GM21576 (cell line): ENCODE data around the gene CDT1.

ENCODE experiments used
- ATAC-seq: cut with Tn5 transposase; IDR thresholded peaks from one replicate; pipeline ENCODE4 v1.9.1; 2021; ENCODE audit warnings: mild to moderate bottlenecking, moderate library complexity; ENCODE audit not compliant: unreplicated experiment

CDT1 gene

DNA sequence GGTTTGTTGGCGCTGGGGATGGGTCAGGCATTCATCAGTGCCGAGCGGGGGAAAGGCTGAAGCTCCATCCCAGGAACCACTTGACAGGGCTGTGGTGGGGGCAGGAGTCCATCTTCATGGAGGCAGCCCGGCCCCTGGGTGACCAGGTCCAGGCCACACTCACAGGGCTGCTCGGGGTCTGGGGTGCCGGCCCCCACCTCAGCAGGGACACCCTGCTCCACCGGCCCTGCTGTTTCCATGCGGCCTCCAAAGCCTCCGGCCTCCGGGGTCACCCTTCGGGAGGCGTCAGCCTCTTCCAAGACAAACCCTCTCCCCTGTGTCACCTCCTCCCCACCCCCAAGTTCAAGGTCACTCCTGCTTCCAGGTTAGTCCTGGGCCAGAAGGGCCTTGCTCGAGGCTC lies 31.1 kb downstream of the CDT1 start:
- ATAC-seq, result no peak

DNA sequence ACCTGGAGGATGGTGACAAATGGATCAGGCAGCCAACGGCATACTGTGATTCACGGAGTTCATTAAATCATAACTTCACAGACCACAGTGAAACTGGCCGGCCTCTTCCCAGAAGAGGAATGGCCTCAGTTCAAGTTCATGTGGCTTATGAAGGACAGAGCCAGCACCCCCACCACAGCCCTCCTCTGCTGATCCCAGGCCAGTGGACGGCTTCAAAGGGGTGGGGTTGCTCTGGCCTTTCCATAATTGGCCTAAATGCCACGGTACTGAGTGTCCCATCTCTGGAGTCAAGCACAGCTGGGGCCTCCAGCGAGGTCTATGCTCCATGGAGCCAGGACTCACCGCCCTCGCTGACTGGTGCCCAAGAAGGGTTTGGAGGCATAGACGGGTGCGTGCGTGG lies 31.8 kb downstream of the CDT1 start:
- no peak for ATAC-seq

DNA sequence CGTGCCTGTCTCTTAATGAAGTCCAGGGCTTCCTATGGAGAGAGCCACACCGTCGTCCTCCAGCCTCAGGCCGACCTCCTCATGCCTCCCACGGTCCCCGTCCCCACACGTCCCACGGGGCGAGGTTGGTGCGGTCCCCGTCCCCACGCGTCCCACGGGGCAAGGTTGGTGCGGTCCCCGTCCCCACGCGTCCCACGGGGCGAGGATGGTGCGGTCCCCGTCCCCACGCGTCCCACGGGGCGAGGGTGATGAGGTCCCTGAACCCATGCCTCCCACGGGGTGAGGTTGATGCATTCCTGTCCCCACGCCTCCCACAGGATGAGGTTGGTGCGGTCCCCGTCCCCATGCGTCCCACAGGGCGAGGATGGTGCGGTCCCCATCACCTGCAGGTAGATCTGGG lies 32.2 kb downstream of the CDT1 start:
- no peak for ATAC-seq

DNA sequence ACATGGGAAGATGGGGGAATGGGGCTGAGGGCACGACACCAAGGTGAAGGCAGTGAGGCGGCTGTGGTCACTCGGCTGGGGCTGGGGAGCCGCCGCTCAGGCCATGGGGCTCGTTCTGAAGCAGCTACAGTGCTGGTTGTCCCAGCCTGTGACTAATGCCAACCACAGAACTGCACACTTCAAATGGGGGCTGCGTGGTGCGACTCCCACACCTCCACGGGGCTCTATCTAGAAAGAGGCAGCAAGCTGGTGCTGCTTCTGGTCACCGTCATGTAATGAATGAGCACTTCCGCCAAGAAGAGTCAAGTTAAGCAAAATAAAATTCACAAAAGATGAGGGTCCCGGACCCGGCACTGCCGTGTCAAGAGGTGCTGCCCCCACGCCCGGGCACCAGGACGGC lies 33.2 kb downstream of the CDT1 start:
- ATAC-seq, result no peak

DNA sequence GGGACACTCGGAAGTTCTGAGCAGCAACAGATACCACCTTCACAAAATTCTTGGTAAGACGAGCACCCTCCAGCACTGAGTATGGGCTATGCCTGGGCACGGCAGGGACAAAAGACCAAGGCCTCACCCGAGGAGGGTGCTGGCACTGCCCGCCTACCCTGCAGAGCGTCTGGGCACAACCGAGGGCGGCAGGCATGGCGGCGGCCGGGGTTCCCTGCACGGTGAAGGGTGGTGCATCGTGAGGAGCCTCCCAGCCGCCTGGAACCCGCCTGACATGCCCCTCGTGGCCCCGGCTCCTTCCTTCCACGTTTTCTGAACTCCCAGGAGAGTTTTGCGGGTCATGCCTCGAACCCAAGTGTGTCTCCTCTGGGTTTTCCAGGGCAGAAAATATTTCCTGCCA lies 34.2 kb downstream of the CDT1 start:
- no peak for ATAC-seq

DNA sequence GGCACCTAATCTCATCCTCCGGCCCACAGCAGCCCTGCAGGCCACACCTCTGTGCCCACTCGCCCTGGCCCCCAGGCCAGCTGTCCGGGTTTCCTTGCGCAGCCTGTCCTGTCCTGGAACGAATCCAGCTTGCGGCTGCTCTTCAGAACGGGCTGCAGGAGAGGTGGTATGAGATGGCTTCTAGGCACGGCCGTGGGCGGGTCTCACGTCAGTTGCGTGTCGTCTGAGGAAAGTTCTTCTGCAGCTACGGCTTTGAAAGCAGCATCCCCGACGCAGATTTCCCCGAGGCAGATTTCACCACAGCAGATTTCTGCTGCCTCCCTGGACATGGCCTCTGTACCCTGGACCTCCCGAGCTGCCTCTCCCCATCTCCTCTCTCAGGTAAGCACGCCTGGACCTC lies 35.0 kb downstream of the CDT1 start:
- ATAC-seq, result no peak

DNA sequence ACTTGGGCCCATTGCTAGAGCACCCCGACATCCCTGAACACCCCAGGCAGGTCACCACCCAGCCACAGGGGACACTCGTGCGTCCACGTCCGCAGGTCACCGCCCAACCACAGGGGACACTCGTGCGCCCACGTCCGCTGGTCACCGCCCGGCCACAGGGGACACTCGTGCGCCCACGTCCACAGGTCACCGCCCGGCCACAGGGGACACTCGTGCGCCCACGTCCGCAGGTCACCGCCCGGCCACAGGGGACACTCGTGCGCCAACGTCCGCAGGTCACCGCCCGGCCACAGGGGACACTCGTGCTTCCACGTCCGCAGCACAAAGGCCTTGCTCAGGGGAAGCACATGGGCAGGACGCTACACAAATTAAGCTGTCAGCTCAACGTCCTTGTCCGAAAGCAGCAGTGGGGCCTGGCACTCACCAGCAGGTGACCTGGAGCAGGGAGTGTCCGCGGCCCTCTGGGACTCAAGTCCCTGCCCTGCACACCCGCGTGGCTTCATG lies 35.5 kb downstream of the CDT1 start:
- ATAC-seq, result no peak

DNA sequence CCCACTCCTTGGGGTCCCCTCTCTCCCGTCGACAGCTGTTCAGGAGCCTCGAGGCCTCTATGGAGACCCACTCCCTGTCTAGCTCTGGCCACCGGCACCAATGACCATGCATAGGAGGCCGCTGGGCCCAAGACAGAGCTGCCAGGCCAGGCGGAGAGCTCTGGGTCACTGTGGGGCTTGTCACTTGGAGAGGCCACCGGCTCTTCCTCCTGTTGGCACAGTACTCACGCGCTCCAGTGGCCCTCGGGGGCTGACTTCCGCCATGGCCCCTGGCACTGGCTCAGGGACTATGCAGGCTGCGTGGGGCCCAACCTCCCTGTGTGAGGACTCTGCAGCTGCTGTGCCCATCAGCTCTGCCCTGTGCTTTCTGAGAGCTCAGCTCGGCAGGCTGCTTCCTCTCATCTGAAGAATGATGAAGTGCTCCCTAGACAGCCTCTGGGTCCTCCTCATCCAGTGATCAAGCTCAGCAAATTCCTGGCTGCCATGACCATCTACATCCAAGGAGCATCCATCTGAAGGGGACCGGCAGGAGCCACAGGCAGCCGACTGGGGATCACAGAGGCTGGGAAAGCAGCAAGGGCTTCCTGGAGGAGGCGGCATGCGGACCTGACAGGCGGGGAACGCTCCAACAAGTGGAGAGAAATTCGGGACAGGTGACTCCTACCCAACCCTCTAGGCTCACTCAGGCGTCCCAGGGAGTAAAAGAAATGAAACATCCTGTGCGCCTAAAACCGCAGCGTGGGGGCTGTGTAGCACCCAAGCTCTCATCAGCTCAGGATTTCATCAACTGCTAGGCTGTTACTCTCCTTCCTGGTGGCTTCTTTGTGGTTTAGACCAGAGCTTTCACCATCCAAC lies 36.4 kb downstream of the CDT1 start:
- ATAC-seq, result no peak

DNA sequence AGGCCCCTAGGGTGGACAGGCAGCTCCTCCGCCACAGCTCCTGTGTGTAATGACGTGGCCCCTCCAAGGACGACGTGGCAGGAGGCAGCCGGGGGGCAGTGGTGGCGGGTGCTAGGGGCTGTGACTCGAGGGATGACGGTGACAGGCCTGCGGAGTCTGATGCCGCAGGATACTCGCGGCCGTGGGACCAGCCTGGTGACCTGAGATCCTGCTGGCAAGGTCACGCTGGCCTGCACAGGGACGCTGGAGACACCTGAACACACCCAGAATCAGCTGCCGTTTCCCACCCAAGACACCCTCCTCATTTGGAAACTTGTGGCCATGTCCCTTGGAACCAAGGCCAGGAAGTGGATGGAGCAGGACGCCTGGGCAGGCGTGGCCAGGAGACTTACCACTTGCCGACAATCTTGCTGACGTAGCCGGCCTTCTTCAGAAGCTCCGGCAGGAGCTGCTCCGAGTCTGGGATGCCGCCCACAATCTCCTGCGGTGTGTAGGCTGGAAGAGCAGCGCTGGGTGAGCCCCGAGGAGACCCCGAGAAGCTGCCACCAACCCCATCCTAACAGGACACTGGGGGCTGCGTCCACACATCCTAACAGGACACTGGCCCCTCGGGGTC lies 37.1 kb downstream of the CDT1 start:
- ATAC-seq, result no peak

DNA sequence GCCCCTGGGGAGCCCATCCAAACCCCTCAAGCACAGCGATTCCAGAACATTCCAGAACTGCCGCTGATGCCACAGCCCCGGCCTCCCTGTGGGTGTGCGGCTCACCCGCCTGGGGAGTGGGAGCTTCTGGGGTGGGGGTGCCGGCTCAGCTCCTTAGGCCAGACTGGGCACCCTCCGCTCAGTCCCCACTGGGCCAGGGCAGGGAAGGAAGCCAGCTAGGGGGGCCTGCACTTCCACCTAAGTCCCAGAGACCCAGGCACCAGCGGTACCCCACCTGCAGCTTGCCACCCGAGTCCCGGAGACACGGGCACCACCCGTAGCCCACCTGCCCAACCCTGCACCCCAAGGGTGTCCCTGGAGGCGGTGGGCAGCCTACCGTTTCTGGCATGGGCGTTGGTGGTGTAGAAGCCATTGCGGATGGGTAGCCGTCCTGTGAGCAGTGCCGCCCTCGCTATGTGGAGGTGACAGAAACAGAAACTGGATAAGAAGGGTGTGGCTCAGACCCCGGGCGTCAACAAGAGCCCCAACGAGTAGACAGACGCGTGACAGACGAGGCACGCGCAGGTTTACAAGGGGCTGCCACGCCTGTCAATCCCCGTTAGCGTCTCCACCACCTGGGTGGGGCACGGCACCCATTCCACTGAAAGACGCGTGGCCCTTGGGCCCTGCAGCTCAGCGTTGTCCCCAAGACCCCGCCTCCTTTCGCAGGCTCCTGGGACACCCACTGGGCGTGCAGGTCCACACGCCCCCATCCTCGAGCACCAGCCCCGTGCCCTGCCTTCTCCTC lies 38.1 kb downstream of the CDT1 start:
- no peak for ATAC-seq

DNA sequence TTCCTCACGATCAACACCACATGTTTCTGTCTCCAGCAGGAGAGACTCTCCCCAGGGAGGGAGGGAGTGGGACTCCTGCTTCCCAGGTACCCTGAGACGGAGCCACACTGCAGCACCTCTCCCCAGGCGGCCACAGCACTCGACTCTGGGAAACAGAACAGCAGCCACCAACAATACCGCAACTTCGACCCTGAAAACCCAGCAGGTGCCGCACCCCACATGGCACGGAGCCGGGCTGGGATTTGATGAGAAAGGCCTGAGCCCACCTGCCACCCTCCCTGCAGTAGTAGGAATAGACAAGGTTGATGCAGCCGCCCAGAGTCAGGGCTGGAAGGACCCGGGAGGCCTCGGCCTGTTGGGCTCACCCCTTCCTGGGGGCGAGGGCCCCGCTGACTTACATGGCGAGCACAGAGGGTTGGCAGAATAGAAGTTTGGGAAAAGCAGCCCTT lies 38.7 kb downstream of the CDT1 start:
- ATAC-seq, result no peak

DNA sequence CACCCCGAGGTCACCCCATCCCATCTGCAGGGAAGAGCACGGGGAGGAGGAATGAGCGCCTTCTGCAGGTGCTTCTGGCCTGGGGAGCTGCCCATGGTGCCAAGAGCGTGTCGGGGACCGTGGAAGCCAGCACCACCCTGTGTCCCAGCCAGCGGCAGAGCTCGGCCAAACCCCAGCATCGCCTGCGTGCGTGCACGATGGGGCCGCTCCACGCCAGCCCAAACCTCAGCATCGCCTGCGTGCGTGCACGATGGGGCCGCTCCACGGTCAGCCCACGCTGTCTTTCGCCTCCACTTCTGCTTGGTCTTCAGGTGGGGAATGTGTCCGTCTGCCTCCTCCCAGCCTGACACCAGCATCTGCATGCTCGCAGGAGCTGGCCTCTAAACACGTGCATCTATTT lies 39.2 kb downstream of the CDT1 start:
- no peak for ATAC-seq

DNA sequence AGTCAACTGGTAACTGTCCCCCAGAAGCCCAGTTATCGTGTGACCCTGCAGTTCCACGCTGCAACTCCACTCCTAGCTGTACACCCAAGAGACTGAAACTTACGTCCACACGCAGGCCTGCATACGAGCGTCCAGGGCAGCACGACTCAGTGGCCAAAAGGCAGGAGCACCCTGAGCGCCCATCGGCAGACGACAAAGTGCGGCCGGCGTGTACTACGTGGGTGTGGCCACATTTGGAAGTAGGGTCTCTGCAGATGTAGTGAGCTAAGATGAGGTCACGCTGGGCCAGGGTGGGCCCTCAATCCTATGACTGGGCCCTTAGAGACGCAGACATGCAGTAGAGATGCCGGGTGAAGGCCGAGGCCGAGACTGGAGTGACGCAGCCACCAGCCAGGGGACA lies 39.7 kb downstream of the CDT1 start:
- no peak for ATAC-seq

DNA sequence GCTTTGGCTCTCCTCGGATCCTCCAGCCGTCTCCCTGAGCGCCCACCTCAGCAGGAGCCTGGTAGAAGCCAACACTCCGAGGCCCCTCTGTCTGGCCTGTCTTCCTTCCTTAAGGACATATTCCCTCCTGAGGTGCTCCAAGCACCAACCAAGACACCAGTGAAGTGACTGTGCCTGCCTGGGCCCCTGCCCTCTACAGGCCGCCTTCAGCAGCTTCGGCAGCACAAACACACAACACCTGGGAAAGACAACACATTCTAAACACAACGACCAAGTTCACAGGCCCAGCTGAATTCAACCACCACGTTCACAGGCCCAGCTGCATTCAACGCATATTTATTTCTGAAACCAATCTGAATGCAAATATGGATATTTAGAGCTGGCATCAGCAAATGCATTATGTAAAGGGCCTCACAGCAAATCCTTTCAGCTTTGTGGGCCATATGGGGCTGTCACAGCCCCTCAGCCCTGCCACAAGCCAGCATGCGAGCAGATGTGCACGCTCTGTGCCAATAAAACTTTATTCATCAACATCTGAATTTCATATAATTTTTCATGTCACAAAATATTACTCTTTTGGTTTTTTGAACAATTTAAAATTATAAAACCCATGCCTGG lies 40.9 kb downstream of the CDT1 start:
- ATAC-seq, result no peak

DNA sequence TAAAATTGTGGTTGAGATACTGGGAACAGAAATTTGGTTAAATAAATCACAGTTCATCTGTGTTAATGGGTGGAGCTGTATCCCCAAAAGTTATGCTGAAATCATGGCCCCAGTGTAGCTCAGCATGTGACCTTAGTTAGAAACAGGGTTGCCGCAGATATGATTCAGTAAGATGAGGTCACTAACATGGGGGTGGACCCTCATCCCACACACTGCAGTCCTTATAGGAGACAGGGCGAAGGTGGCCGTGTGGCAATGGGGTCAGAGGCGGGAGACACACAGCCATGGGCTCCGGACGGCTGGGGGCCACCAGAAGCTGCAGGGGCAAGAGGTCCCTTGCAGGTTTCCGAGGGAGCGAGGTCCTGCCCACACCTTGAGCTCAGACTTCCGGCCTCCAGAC lies 42.5 kb downstream of the CDT1 start:
- no peak for ATAC-seq

DNA sequence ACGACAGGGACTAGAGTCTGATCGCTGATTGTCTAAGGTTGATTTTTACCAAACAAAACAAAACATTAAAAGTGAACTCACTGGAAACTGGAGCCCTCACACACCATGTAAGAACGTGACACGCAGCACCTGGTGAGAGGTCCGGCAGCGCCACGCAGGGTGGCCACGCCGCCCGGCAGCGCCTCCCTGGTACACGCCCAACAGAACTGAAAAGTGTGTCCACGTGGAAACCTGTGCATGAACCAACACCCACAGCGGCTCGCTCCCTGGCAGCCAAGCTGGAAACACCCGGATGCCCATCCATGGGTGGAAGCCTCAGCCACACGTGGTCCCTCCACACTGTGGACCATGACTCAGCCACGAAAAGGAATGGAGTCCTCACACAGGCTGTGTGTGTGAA lies 44.1 kb downstream of the CDT1 start:
- ATAC-seq, result no peak

DNA sequence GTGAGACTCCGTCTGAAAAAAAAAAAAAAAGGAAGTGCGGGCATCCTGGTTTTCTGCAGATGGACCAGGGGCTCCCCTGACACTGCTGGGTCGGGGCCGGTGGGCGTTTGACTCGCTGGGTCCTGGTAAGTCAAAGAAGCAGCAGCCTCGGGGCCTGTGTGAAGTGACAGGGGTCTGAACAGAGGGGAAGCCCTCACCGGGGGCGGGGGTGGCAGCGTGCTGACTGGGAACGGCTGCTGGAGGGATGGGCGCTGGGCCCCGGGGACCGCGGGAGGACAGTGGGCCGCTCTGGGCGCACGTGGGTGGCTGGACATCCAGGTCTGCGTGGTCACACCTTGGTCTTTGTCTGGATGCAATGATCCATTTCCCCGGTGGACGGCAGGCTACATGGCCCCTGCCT lies 45.0 kb downstream of the CDT1 start:
- no peak for ATAC-seq

DNA sequence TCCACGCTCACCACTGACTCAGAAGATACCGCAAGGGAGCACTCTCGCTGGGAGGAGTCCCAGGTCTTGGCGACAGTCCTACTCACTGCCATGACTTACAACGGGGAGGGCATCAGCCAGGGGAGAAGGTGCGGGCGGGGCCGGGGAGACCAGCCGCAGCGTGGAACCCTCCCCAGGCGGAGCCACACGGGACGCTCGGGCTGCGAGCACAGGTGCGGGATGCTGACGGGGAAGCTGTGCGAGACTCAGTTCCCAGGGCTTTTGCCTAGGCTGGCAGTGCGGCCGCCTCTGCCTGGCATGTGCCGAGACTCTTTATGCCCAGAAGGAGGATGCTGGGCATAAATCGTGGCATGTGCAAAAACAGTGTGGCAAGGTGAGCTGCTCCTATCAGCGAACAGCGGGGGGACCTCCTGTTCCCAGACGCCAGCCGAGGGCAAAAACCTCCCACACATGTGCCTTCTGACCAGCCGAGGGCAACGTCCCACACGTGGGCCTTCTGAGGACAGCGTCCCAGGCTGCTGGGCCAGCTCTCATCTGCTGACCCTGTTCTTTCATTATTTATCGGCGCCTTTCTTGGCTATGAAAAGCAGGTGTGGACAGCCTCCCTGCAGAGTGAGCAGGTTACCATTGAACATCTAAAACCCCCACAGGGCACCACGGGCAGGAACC lies 47.1 kb downstream of the CDT1 start:
- ATAC-seq, result no peak

DNA sequence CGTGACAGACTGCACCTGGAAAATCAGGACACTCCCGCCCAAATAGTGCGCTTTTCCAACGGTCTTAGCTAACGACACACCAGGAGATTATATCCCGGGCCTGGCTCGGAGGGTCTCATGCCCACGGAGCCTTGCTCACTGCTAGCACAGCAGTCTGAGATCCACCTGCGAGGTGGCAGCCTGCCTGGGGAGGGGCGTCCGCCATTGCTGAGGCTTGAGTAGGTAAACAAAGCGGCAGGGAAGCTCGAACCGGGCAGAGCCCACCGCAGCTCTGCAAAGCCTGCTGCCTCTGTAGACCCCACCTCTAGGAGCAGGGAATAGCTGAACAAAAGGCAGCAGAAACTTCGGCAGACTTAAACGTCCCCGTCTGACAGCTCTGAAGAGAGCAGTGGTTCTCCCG lies 48.0 kb downstream of the CDT1 start:
- ATAC-seq, result no peak

DNA sequence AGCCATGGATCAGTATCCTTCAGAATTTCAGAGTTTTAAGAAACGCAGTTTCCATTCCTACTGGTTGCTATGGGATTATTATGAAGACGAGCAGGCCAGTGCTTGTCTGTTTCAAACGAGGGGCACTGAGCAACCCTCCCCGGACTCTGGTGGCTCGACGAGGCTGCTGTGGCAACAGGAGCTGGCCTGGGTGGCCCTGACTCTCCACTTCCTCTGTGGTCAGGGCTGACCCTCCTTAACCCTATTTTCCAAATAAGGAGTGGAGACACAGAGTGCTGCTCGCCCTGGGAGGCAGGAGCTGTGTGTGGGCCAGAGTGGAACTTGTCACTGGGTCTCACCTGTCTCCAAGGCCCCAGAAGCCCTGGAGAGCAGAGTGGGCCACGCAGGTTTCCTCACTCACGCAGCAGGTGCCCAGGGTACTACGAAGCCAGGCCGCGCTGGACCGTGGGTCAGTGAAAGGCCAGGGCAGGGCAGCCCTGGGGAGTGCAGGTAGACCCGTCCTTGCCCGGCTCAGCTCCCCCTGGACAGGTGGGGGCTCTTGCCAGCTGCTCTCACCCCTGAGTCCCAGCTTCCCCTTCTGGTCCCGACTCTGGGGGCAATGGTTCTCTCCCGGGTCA lies 49.8 kb downstream of the CDT1 start:
- no peak for ATAC-seq
